NCI-H1105 treated with DMSO at 0.1 percent for 48 hours (cell line): ENCODE measurements around the gene PRDM13.
A peak's percentile ranks its signal among the peaks of the same experiment; 100 is the strongest.
"Not testable (repeated sequence)": the region's sequence is repeated elsewhere in the genome, so short reads cannot be mapped to it uniquely, and the experiment has no call there.

ENCODE experiments used
- DNase-seq: peaks from one replicate; lab custom pipeline; 2025; lab: John Stamatoyannopoulos, UW

PRDM13 gene

GRCh38 chr6:99629293-99629692 lies 22.7 kb downstream of the PRDM13 start:
- no peak for DNase-seq

DNA sequence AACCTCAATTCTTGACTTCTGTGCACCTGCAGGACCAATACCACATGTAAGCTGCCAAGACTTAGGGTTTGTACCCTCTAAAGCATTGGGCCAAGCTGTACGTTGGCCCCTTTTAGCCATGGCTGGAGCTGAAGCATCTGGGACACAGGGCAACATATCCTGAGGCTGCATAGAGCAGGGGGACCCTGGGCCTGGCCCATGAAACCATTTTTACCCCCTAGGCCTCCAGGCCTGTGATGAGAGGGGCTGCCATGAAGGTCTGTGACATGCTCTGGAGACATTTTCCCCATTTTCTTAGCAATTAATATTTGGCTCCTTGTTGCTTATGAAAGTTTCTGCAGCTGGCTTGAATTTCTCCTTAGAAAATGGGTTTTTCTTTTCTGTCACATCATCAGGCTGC lies 31.0 kb downstream of the PRDM13 start:
- DNase-seq, result no peak

- DNase-seq, result not testable (repeated sequence)
Observed at GRCh38 chr6:99638358-99638757, 31.7 kb downstream of the PRDM13 start.

GRCh38 chr6:99641270-99641669 lies 34.6 kb downstream of the PRDM13 start:
- no peak for DNase-seq

DNA sequence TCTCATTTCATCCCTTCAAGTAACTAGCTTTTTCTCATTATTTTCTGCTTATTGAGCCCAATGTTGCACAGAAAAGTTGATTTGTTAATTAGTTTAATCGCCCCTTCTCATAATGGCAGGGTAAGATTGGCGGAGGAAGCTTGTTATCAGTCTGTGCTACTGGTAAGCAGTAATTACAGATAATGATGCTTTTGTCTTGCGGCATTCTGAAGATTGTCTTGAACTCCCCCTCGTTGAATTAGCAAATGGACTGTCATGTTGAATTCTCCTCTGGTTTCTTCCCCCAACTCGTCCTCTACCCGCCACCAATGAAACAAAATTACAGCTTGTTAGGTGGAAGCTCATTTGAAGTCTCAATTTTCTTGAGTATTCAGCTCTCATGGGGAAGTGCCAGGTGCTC lies 39.4 kb downstream of the PRDM13 start:
- DNase-seq, result peak; percentile 69

DNA sequence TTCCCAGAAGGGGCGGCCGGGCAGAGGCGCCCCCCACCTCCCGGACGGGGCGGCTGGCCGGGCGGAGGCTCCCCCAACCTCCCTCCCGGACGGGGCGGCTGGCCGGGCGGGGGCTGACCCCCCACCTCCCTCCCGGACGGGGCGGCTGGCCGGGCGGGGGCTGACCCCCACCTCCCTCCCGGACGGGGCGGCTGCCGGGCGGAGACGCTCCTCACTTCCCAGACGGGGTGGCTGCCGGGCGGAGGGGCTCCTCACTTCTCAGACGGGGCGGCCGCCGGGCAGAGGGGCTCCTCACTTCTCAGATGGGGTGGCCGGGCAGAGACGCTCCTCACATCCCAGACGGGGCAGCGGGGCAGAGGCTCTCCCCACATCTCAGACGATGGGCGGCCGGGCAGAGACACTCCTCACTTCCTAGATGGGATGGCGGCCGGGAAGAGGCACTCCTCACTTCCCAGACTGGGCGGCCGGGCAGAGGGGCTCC lies 43.5 kb downstream of the PRDM13 start:
- DNase-seq, result not testable (repeated sequence)

GRCh38 chr6:99660206-99660605 lies 53.6 kb downstream of the PRDM13 start:
- DNase-seq, result no peak

DNA sequence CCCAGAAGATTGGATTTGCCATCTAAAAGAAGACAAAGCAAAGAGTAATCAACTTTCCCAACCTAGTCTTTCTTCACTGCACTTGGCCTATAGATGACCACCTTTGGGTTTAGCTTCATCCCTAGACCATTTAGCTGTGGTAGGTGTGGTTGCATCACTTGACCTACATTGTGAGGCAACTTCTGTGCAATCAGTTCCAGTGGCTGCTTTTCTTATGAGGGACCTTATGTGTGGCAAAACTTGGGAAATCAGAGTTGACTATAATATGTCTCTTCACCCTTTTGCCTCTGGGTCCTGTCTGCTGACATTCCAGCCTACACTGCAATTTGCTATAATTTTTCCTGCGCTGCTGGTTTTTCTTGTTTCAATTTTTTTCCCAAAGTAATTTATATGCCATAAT lies 55.2 kb downstream of the PRDM13 start:
- no peak for DNase-seq

- DNase-seq, result no peak
Observed at GRCh38 chr6:99662616-99663015, 56.0 kb downstream of the PRDM13 start.
